HG02623 (cell line): ENCODE data around the gene PCSK4.
"Not testable (repeated sequence)": the region's sequence is repeated elsewhere in the genome, so short reads cannot be mapped to it uniquely, and the experiment has no call there.

ENCODE experiments used
- ATAC-seq: cut with Tn5 transposase; IDR thresholded peaks from one replicate; pipeline ENCODE4 v1.9.1; 2021; ENCODE audit warnings: moderate library complexity; ENCODE audit not compliant: unreplicated experiment

PCSK4 gene

DNA sequence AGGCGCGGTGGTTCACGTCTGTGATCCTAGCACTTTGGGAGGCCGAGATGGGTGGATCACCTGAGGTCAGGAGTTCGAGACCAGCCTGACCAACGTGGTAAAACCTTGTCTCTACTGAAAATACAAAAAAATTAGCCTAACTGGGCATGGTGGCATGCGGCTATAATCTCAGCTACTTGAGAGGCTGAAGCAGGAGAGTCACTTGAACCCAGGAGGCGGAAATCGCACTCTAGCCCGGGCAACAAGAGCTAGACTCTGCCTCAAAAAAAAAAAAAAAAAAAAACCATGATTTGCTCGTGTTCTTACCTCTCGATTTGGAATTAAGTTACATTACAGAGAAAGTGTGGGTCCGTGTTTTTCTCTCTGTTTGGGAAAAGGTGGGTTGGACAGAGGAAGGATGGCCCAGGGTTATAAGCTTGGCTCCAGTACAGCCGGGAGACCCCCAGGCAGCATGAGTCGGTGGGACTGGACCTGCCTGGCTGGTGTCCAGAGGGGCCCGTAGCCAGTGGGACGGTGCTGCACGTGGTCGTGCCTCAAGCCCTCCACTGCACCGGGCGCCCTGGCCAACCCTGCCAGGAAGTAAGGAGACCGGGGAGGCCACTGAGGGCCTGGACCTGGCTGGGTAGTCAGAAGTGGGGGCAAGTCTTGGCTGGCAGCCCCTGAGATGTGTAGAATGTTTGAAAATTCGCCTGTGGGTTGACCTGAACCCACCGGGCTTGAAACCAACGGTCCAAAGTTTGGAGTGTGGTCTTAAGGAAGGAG is 48.3 kb downstream of the PCSK4 start:
- ATAC-seq, result no peak

DNA sequence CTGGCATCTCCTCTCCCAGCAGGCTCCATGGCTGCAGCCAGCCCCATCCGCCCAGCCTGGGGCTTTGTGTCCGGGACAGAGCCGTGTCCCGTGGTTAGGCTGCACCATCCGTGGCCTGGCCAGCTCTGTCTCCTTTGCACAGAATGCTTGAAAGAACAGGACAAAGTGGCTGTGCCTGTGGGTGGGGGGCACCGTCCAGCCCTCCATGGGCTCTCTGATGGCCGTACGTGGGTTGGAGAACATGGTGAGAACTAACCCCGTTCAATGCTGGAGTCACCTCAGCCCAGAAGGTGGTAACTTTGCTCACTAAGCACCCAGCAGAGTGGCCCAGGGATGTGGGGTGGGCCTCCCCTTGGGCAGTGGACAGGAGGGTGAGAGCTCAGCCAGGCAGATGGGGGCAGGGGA is 49.1 kb downstream of the PCSK4 start:
- no peak for ATAC-seq

DNA sequence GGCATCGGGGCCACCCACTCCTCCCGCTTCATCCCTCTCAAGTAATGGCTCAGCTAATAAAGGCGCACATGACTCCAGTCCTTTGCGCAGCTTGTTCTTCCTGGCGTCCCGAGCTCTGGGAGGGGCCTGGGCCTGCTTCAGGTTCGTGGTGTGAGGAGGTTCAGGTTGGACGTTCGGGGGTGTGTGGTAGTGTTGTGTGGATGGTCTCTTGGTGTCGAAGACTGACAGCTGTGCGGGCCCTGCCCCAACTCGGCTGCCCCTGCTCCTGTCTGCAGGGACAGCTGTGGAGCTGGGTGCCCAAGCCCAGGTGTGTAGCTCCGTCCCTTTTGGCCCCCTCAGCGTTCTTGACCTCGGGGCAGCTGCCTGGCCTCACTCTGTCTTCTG is 49.7 kb downstream of the PCSK4 start:
- ATAC-seq, result no peak

DNA sequence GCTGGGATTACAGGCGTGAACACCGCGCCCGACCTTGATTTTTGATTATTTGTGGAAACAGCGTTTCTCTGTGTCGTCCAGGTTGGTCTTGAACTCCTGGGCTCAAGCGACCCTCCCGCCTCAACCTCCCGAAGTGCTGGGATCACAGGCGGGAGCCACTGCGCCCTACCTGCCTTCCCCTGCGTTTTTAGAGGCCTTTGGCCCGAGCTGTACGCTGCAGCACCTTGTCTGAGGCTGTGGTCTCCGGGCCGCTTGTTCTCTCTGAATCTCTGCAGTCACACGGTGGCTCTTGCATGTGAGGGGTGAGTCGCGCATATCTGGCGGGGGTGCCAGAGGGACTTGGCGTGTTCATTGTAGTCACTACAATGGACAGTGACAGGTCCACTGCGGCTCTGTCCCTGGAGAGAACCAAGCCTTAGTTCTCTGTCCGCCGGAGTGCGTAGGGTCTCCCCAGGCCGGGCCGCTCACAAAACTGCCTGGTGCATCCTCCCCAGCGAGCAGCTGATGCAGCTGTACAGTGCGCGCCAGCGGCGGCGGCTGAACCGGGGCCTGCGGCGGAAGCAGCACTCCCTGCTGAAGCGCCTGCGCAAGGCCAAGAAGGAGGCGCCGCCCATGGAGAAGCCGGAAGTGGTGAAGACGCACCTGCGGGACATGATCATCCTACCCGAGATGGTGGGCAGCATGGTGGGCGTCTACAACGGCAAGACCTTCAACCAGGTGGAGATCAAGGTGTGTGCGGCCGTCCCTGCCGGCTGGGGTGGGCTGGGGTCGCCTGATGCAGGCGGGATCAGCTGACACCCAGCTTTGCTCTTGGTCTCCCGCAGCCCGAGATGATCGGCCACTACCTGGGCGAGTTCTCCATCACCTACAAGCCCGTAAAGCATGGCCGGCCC is 50.4 kb downstream of the PCSK4 start:
- ATAC-seq, result not testable (repeated sequence)

DNA sequence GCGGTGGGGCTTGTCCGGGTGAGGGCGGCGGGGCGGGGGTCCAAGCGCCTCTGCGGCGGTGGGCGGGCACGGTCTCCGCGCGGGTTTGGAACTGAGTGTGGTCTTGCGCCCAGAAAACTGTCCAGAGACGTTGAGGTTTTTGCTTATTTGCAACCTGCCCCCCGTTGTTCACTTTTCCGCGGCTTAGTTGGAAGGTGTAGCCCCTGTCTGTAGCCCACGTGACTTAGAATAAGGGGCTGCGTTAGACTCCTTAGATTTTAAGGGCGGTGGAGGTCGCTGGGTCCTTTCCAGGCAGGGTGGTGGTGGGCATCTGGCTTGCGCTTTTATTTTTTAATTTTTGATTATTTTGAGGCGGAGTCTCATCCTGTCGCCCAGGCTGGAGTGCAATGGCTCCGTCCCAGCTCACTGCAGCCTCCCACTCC is 51.2 kb downstream of the PCSK4 start:
- ATAC-seq, result no peak

DNA sequence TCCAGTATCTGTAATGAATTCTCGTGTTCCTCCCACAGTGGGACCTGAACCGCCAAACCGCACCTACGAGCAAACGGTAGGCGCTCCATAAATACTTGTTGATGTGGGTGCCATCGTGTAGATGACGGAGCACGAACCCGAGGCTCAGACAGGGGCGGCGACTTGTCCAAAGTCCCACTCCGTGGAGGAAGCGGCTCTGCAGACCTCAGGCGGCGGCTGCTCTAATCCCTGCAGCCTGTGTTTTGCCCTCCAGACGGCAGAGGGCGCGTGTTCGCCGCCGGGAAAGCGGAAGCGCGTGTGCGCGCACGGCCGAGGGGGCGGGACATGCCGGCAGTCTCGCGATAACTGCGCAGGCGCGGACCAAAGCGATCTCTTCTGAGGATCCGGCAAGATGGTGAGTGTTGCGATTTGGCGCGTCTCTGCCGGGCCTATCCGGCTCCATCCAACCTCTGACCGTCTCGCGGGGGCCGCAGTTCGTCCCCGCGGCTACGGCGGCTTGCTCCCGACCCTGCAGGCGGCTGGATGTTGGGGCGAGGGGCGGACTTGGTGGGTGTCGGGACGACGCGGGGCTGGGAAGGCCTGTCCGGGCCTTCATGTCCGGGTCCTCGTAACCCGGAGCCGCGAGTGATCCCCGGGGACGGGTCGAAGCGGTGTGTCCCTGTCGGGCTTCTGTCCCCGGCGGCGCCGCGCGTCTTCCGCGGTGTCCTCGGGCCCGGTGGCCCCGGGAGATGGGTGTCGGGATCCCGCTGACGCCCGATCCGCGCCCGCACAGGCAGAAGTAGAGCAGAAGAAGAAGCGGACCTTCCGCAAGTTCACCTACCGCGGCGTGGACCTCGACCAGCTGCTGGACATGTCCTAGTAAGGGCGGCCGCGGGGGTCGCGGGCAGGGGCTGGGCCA is 51.9 kb downstream of the PCSK4 start, which contains the start of gene RPS15:
Gene RPS15, plus strand, starts transcription at position 362 of the 898 bp plus-strand sequence. Its CDS starts 30 bp downstream, at position 392.
- ATAC-seq, result peak; percentile 83

DNA sequence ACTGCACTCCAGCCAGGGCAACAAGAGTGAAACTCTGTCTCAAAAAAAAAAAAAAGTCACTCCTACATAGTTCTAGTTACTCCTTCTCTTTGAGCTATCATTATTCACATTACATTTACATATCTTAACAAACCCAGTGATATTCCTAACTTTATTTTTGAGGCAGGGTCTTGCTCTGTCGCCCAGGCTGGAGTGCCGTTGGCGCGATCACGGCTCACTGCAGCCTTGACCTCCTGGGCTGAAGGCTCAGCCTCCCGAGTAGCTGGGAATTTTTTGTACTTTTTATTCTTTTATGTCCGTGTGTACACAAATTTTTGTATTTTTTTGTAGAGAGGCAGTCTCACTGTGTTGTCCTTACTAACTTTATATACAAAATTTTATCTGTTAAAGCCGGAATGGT is 52.5 kb downstream of the PCSK4 start:
- ATAC-seq, result no peak

DNA sequence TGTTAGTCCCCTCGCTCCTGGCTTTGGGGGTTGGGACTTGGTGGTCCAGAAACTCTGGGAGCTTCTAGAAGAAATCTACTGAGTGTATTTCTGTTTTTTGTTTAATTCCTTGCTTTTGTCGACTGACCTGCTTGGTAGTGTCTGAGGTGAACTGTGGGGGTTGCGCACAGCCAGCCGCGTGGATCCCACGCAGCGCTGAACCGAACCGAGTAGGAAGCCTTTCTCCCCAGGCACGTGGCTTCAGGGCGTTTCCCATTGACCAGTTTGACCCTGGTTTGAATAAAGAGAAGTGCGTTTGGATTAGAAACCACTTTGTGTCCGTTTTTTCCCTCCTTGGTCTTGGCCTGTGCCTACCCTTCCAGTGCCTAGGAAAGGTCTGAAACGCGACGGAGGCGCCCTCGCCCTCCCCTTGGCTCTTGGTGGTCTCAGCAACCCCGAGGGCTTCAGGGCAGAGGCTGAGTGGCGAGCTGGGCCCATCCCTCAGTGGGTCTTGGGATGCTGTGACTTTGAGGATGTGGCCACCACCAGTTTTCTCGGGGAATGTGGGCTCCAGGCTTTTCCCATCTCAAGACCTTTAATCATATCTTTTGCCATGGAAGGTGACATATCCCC is 54.7 kb downstream of the PCSK4 start:
- no peak for ATAC-seq

DNA sequence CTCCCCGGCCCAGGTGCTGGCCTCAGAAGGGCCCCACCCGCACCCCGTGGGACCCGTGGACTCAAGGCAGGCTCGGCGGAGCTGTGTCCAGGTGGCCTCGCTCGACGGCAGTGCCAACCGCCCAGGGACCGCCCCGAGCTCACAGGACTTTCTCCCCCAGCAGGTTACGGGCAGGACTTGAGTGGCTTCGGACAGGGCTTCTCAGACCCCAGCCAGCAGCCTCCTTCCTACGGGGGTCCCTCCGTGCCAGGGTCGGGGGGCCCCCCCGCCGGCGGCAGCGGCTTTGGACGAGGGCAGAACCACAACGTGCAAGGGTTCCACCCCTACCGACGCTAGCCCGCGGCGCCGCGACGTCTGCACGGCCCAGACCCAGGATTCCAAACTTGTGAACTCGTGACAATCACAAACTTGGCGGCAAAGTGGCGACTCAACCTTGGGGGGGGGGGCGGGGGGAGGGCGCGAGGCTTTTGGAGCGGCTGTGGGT is 55.5 kb downstream of the PCSK4 start:
- ATAC-seq, result no peak

DNA sequence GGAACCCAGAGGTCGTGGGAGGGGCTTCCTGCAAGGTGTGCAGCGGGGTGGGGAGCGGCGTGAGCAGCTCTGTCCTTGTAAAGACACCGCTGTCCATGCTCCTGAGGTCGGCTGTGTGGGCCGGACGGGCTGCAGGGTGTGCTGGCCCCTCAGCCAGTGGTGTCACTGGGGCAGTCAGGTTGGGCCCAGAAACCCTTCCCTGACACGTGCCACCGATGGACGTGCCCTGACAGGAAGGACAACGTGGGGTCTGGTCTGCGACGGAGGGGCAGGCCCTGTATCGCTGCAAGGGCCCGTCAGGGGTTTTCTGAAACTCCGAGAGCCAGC is 56.1 kb downstream of the PCSK4 start:
- ATAC-seq, result no peak

DNA sequence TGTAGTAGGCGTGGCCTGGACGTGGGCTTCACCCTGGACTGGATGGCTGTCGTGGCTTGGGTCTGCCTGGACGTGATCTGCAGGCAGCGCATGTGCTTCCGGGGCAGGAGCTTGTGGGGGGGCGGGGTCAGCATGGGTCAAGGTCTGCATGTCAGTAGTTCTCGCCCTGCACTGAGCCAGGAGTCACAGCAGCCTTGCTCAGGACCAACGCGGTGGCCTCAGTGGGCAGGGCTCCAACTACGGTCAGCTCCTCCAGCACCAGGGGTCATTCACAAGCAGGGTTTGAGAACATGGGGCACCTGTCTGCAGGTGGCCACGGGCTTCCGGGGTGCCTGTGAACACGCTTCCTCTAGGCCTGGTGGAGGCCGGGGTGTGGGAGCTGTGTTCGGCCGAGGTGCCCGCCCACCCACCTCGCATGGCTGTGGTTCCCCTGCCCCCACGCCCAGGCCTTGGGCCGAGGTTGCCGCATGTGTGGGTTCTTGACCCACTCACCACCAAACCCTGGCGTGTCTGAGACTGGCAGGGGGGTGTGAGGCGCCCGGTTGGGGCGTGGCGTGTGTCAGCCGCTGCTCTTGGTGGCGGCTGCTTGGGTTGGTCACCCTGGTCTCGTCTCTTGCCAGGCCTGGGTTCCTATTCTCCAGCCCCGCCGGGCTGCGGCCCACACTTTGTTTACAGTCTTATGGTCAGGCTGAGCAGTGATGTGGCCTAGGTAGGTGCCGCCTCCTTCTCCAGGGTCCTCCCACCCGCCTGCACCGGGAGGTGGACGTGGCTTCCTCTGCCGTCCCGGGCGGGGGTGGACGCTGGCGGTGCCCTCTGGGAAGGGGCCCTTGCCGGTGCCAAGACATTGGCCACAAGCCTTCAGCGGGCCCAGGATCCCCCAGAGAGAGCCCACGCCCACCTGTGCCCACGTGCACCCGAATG is 56.8 kb downstream of the PCSK4 start:
- no peak for ATAC-seq

DNA sequence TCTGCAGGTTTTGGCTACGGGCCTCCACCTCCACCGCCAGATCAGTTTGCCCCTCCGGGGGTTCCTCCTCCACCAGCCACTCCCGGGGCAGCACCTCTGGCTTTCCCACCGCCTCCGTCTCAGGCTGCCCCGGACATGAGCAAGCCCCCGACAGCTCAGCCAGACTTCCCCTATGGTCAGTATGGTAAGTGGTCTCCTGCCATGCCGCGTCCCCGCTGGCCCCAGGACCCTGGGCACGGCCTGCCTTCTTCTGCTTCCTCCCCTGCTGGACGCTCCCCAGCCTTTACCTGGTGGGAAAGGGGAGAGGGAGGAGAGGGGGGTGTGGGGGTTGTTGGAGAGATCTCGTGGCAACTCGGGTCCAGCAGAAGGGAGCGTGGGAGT is 57.7 kb downstream of the PCSK4 start:
- no peak for ATAC-seq

DNA sequence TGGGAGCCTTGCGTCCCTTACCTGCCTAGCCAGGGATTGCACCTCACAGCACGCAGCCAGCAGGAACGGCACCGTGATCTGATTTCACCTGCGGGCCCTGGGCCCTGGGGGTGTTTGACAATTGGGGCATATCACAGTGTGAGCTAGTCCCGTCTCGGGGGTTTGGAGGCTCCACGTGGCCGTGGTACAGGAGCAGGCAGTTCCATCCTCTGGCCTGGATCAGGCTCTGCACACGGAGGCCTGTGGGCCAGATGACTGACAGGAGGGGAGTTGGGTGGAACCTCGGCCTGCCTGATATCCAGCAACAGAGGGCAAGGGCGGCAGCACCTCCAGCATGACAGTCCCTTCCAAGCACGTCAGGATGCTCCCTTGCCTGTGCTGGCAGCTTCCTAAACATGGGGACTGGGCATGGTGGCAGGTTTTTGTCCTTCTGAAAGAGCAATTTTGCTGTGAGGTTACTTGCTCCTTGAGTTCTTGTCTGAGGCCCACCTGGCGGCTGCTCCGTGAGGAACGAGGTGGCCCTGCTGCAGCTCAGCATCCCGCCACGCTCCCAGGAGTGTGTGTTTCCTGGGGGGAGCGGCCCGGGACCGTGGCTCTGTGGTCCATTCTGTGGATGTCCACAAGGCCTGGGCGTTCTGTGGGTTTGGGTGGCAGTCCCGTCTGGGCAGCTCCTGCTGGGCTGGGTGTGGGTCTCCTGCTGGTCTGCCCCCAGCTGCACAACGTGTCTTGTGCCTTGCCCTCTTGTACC is 58.2 kb downstream of the PCSK4 start:
- no peak for ATAC-seq
